Measurements from ENCODE around the gene WNT8B. TPM values are rescaled to one million over a fixed set of nuclear protein-coding genes. Genes with fewer than 3 reads are reported as not detected.

WNT8B gene
- polyA plus RNA-seq, 1 donor (not counting 4 experiments of a cell fraction or from before 2014, with no cell fraction given): not detected

GRCh38 chr10:100509241-100509840, 46.5 kb downstream of the WNT8B start:
- H3K27me3 ChIP-seq (ENCODE audit: control insufficient read depth, extremely low read depth, insufficient read depth, low read length): no peaks in the 10 kb centered on the region
- DNase-seq (ENCODE audit: low read depth, low spot score) (no peak), FAIRE-seq (no peak)
- H2AFZ ChIP-seq (ENCODE audit: control insufficient read depth, low read length): no peak overlapping the region
- H3K9me3 ChIP-seq (ENCODE audit: control insufficient read depth, low read depth, low read length): no peaks in the 10 kb centered on the region
- H4K20me1 ChIP-seq (ENCODE audit: control insufficient read depth, extremely low read depth, insufficient read depth, low read length): peaks cover 4% of the 10 kb centered on the region
- no peak overlapping the region for H3K9ac ChIP-seq (ENCODE audit: control insufficient read depth, extremely low read depth, insufficient read depth, low read length)
- H3K79me2 ChIP-seq (ENCODE audit: control insufficient read depth, insufficient read depth, low read length): no peaks in the 10 kb centered on the region
- H3K27ac ChIP-seq (ENCODE audit: control insufficient read depth, insufficient read depth, low read length): no peak overlapping the region
- peaks cover 4 to 7% of the 10 kb centered on the region in 2 experiments for H3K36me3 ChIP-seq (ENCODE audit: control insufficient read depth in 2 of 2, extremely low read depth in 1 of 2, insufficient read depth in 2 of 2, low read length in 2 of 2)
- no peak overlapping the region for H3K4me3 ChIP-seq (ENCODE audit: control insufficient read depth in 2 of 3, extremely low read depth in 1 of 3, insufficient read depth in 2 of 3, low read depth in 1 of 3, low read length in 3 of 3)
- H3K4me1 ChIP-seq (ENCODE audit: control insufficient read depth, extremely low read depth, insufficient read depth, low read length): peaks cover 12% of the 10 kb centered on the region
- H3K9me1 ChIP-seq (ENCODE audit: control insufficient read depth, extremely low read depth, insufficient read depth, low read length): no peaks in the 10 kb centered on the region
- no peak overlapping the region for H3K4me2 ChIP-seq (ENCODE audit: control insufficient read depth, extremely low read depth, insufficient read depth, low read depth, low read length)
- TF ChIP-seq CTCF (optimal IDR thresholded peaks at IDR 0.05 in 1 of 3, IDR thresholded peaks at IDR 0.05 in 1 of 3, conservative IDR thresholded peaks at IDR 0.05 in 1 of 3; ENCODE audit: extremely low read depth in 1 of 3, insufficient read depth in 2 of 3, low read length in 3 of 3) (no peak), EZH2 (IDR thresholded peaks at IDR 0.05; ENCODE audit: low read length) (no peak)
- dilution Hi-C loops (cut with MboI; ENCODE audit: extremely low pct_ligation_motif_present, low sequenced_read_pairs): no loop called here

GRCh38 chr10:100510533-100511308, 47.9 kb downstream of the WNT8B start:
- Histone ChIP-seq H3K27ac (ENCODE audit: control insufficient read depth, insufficient read depth, low read length) (no peak overlapping the region), H3K9me3 (ENCODE audit: control insufficient read depth, low read depth, low read length) (no peaks in the 10 kb centered on the region), H3K4me1 (ENCODE audit: control insufficient read depth, extremely low read depth, insufficient read depth, low read length) (peaks cover 12% of the 10 kb centered on the region), H3K9me1 (ENCODE audit: control insufficient read depth, extremely low read depth, insufficient read depth, low read length) (no peaks in the 10 kb centered on the region), H4K20me1 (ENCODE audit: control insufficient read depth, extremely low read depth, insufficient read depth, low read length) (peaks cover 4% of the 10 kb centered on the region), H3K79me2 (ENCODE audit: control insufficient read depth, insufficient read depth, low read length) (no peaks in the 10 kb centered on the region), H2AFZ (ENCODE audit: control insufficient read depth, low read length) (no peak overlapping the region), H3K4me3 (ENCODE audit: control insufficient read depth in 2 of 3, extremely low read depth in 1 of 3, insufficient read depth in 2 of 3, low read depth in 1 of 3, low read length in 3 of 3) (no peak overlapping the region), H3K27me3 (ENCODE audit: control insufficient read depth, extremely low read depth, insufficient read depth, low read length) (no peaks in the 10 kb centered on the region), H3K9ac (ENCODE audit: control insufficient read depth, extremely low read depth, insufficient read depth, low read length) (no peak overlapping the region), H3K4me2 (ENCODE audit: control insufficient read depth, extremely low read depth, insufficient read depth, low read depth, low read length) (no peak overlapping the region), H3K36me3 (ENCODE audit: control insufficient read depth in 2 of 2, extremely low read depth in 1 of 2, insufficient read depth in 2 of 2, low read length in 2 of 2) (peaks cover 0 to 4% of the 10 kb centered on the region in 2 experiments)
- peak; percentile 29 for FAIRE-seq
- no peak for DNase-seq (ENCODE audit: low read depth, low spot score)
- dilution Hi-C loops (cut with MboI; ENCODE audit: extremely low pct_ligation_motif_present, low sequenced_read_pairs): no loop called here
- no peak for TF ChIP-seq EZH2 (IDR thresholded peaks at IDR 0.05; ENCODE audit: low read length)
- TF ChIP-seq CTCF (optimal IDR thresholded peaks at IDR 0.05 in 1 of 3, IDR thresholded peaks at IDR 0.05 in 1 of 3, conservative IDR thresholded peaks at IDR 0.05 in 1 of 3; ENCODE audit: extremely low read depth in 1 of 3, insufficient read depth in 2 of 3, low read length in 3 of 3): no peak

All from keratinocyte (primary cell).